Ovary (tissue), 3 donors: ENCODE measurements around the gene CLN3.

ENCODE experiments used
- CTCF ChIP-seq, 3 donors: fragments of 450-650 bp in 2 of 3; fragments of 200-600 bp in 1 of 3; IDR thresholded peaks; one replicate each; pipeline versions ENCODE4 v1.5.1 to v1.8.0; 2016 to 2022; ENCODE audit warnings: antibody characterized with exemption in 3 of 3, mild to moderate bottlenecking in 1 of 3
- EP300 ChIP-seq: sonication (generic); formaldehyde crosslinking; IDR thresholded peaks from one replicate; pipeline ENCODE4 v1.6.1; 2017; ENCODE audit warnings: antibody characterized with exemption
- donor health status: DM: no; HTN: no; CAD: no.

DNA sequence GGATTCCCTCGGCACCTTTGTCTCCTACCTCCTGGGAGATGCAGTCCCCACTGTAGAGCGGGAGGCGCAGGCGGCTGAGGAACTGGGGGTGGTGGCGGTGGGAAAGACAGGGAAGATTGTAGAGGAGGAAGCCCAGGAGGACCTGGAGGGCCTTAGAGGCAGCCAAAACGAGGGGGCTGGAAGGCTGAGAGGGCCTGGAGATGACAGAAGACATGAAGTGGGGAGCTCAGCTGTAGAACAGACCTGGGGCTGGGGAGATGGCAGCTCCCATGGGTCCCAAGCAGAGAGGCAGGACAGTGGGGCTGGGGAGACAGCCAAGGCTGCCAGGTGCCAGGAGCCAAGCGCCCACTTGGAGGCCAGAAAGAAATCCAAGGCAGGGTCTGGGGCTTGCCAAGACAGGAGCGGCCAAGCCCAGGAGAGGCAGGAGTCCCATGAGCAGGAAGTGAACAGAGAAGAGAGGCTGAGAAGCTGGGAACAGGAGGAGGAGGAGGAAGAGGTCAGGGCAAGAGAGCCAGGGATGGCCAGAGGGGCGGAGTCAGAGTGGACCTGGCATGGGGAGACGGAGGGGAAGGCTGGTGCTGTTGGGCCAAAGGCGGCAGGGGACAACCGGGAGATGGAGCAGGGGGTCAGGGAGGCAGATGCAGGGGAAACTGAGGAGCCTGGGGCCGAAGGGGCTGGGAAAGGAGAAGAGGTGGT is 3.4 kb upstream of the CLN3 start:
- TF ChIP-seq EP300 (no peak), CTCF (IDR thresholded peaks at IDR 0.05) (no peak)
